Mucosa of descending colon (tissue), 3 donors: Measurements from ENCODE around the gene FITM1. TPM values are rescaled to one million over a fixed set of nuclear protein-coding genes. Genes with fewer than 3 reads are reported as not detected.

Source experiments
- ATAC-seq: fragments of 200-7000 bp; cut with Tn5 transposase; one replicate; pipeline ENCODE4 v1.9.1; 2020; ENCODE audit warnings: mild to moderate bottlenecking, moderate library complexity
- DNase-seq, 3 donors: peaks; one replicate each; pipeline ENCODE4 v3.0.0-alpha.2; 2020
- H3K36me3 ChIP-seq: fragments of 200-600 bp; one replicate; pipeline ENCODE4 v1.8.0; 2021; ENCODE audit warnings: low read depth, mild to moderate bottlenecking
- H3K4me1 ChIP-seq: fragments of 200-600 bp; one replicate; pipeline ENCODE4 v1.8.0; 2021; ENCODE audit warnings: low read depth, mild to moderate bottlenecking
- H3K4me3 ChIP-seq: fragments of 200-600 bp; one replicate; pipeline ENCODE4 v1.8.0; 2021; ENCODE audit warnings: mild to moderate bottlenecking
- H3K9me3 ChIP-seq: fragments of 200-600 bp; one replicate; pipeline ENCODE4 v1.8.0; 2021; ENCODE audit warnings: mild to moderate bottlenecking
- intact Hi-C, 2 donors: fragments of 100-400 bp; cut with DNase I in 1 of 2; cut with micrococcal nuclease in 1 of 2; formaldehyde crosslinking; loops; one replicate each; pipeline versions ENCODE4 v1.11.0 to v1.11.1; 2022; cut with DNase I, micrococcal nuclease
- total RNA-seq, 3 donors: library from RNA; stranded (reverse); fragmentation: NEBNext Ultra II Directional in 2 of 3; extraction: Animal tissue kit (Norgen Biotek cat#: 25700) in 2 of 3; gene quantifications; one replicate each; pipeline versions ENCODE4 v1.2.1 to v1.2.4, GENCODE V29; 2021 to 2023
- TF ChIP-seq, protein P1 (sequence below): fragments of 200-600 bp; IDR thresholded peaks from one replicate; pipeline ENCODE4 v1.8.0; 2022; ENCODE audit warnings: antibody characterized with exemption, mild to moderate bottlenecking
- donor health status: DM: no; HTN: no; CAD: no; lungs with moderate emphysema.
- donor health status: DM: no; HTN: no; CAD: no.
- donor health status: DM: no; HTN: yes; CAD: no.

FITM1 gene
- total RNA-seq, 3 donors from 2014 or later = 0.79 to 1.9 (median 1.3) TPM

DNA sequence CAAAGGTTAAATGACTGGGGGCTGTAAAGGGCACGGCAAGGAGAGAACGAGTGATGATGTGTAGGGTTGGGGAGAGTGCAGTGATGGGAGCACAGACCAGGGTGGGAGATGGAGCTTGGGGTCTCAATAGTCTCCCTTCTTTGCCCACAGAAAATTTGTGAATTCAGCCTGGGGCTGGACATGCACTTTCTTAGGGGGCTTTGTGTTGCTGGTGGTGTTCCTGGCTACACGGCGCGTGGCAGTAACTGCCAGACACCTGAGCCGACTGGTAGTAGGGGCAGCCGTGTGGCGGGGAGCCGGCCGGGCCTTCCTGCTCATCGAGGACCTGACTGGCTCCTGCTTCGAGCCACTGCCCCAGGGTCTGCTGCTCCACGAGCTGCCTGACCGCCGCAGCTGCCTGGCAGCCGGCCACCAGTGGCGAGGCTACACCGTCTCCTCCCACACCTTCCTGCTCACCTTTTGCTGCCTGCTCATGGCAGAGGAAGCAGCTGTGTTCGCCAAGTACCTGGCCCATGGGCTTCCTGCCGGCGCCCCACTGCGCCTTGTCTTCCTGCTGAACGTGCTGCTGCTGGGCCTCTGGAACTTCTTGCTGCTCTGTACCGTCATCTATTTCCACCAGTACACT is 1.7 kb downstream of the FITM1 start:
- intact Hi-C loops = no loop called here
- H3K36me3 ChIP-seq = no peaks in the 10 kb centered on the region
- ATAC-seq (no peak), DNase-seq (peak in 1 of 3 donors; percentile 65)
- H3K9me3 ChIP-seq = no peaks in the 10 kb centered on the region
- TF ChIP-seq, protein P1, sequence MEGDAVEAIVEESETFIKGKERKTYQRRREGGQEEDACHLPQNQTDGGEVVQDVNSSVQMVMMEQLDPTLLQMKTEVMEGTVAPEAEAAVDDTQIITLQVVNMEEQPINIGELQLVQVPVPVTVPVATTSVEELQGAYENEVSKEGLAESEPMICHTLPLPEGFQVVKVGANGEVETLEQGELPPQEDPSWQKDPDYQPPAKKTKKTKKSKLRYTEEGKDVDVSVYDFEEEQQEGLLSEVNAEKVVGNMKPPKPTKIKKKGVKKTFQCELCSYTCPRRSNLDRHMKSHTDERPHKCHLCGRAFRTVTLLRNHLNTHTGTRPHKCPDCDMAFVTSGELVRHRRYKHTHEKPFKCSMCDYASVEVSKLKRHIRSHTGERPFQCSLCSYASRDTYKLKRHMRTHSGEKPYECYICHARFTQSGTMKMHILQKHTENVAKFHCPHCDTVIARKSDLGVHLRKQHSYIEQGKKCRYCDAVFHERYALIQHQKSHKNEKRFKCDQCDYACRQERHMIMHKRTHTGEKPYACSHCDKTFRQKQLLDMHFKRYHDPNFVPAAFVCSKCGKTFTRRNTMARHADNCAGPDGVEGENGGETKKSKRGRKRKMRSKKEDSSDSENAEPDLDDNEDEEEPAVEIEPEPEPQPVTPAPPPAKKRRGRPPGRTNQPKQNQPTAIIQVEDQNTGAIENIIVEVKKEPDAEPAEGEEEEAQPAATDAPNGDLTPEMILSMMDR = no peak
- H3K4me1 ChIP-seq = peaks cover 6% of the 10 kb centered on the region
- H3K4me3 ChIP-seq = no peak overlapping the region

DNA sequence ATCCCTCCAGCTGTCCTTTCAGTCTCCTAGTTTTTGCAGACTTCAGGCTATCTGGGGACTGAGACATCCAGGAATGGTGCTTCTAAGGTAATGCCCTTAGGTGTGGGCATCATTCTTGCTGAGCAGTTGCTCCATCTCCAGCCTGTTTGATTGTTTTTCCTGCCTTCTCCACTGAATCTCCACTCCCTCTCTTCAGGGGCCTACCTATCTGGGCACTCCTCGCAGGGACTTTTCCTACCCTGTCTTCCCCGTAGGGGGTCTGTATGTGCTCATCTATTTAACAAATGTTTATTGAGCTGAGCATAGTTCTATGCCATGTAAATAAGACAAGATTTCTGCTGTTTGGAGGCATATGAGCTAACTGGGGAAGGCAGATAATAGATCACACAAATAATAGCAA is 2.5 kb downstream of the FITM1 start:
- no peak for ATAC-seq
- no peak for DNase-seq
- Histone ChIP-seq H3K4me3 (no peak overlapping the region), H3K9me3 (no peaks in the 10 kb centered on the region), H3K36me3 (no peaks in the 10 kb centered on the region), H3K4me1 (peaks cover 14% of the 10 kb centered on the region)
- TF ChIP-seq, protein P1 = no peak
- intact Hi-C loops = no loop called here

DNA sequence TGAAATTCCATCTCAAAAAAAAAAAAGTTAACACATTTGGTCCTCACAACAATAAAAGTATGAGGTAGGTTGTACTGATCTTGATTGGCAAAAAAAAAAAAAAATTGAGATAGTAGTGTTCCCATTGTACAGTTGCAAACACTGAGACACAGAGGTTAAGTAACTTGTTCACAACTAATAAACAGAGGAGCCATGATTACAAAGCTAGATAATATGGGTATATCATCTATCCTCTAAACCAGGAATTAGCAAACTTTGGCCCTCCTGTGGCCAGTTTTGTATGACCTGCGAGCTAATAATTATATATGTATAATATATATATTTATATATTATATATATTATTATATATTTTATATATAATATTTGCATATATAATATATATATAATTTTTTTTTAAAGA is 3.3 kb downstream of the FITM1 start:
- no peak for ATAC-seq
- Histone ChIP-seq H3K4me3 (no peak overlapping the region), H3K9me3 (no peaks in the 10 kb centered on the region), H3K36me3 (no peaks in the 10 kb centered on the region), H3K4me1 (peaks cover 17% of the 10 kb centered on the region)
- TF ChIP-seq, protein P1 = no peak
- no peak for DNase-seq
- intact Hi-C loops = no loop called here

DNA sequence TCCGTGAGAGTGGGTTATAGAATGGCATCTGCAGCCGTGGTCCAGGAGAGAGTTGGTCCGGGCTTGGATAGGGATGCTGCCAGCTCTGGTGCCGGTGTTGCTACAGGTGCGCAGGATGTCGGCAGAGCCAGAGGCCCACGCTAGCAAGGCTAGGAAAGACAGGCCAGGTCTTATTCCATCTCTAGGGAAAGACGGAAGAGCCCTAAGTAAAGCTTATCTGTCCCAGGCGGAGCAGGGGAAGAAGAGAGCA is 5.0 kb downstream of the FITM1 start:
- peaks cover 30% of the 10 kb centered on the region for H3K4me1 ChIP-seq
- intact Hi-C loops = no loop called here
- ATAC-seq = no peak

DNA sequence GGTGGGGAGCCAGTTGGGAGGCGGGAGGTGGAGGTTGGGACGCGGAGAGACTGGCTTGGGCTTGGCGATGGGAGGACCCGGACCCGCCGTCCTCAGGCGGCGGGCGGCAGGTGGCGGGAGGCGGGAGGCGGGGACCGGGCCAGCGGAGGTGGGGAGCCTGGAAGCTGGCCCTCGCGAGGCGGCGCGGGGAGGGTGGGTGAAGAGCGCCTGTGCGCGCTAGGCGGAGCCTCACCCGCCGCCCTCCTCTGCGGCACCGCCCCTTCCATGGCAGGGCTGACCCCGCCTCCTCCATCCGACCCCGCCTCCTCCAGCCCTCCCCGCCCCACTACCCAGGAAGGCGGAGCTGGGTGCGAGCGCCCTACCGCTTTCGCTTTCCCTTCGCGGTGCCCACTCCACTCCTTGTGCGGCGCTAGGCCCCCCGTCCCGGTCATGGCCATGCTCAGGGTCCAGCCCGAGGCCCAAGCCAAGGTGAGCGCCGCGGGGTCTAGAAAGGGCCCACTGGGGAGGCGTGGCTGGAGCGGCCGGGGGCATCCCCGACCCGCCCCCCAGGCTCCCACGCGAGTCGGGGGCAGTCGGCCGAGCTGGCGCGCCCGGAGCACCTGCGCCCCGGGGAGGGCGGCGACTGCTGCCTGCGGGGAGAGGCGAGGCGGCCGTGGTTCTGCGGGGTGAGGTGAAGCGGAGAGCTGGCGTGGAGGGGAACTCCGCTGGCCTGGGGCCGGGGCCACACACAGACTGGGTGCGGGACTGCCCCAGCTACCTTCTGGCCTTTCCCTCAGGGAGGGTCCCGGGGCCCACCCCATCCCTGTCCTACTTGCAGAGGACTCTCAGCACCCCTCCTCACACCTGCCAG is 5.6 kb downstream of the FITM1 start, which contains the start of gene PSME1:
TSS of gene PSME1 (plus strand) at position 361 of the 850 bp plus-strand sequence. CDS start at position 430, 69 bp downstream.
- TF ChIP-seq, protein P1 = no peak
- intact Hi-C loops = no loop called here
- ATAC-seq = peak; percentile 97
- peak within 1 kb of the TSS; percentile 98 for H3K4me3 ChIP-seq
- DNase-seq = peak; percentile 96 to 99 (median 97)
- H3K4me1 ChIP-seq = peaks cover 30% of the 10 kb centered on the region
- no peaks in the 10 kb centered on the region for H3K36me3 ChIP-seq
- no peaks in the 10 kb centered on the region for H3K9me3 ChIP-seq

More for the DNA sequence above, 5.0 kb downstream of the FITM1 start:
- no peaks in the 10 kb centered on the region for H3K9me3 ChIP-seq
- no peak for DNase-seq
- no peak overlapping the region for H3K4me3 ChIP-seq
- no peaks in the 10 kb centered on the region for H3K36me3 ChIP-seq
- TF ChIP-seq, protein P1 = no peak
